ENCODE data around the gene CBFA2T2.
A peak's percentile ranks its signal among the peaks of the same experiment; 100 is the strongest.
"Not testable (repeated sequence)": the region's sequence is repeated elsewhere in the genome, so short reads cannot be mapped to it uniquely, and the experiment has no call there.

CBFA2T2 gene

DNA sequence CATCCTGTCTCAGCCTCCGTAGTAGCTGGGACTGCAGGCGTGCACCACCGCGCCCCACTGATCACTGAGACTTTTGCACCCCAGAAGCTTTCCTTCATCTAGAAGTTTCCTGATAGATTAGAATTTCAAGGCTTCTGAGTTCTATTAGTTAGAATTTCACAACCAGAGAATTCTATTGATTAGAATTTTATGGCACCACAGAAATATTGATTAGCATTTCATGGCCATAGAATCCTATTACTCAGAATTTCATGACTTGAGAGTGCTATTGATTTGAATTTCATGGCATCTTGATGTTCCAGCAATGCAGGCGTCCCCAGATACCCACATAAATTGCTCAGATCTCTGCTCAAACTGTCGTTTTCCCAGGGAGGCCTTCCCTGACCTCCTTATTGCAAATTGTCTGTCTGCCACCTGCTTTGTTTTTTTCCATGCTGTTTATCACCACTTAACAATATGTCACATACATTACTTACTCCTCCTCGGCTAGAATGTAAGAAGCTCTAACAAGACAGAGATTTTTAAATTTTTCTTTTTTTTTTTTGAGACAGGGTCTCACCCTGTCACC lies 16.9 kb upstream of the CBFA2T2 start:
- no peak for DNase-seq

DNA sequence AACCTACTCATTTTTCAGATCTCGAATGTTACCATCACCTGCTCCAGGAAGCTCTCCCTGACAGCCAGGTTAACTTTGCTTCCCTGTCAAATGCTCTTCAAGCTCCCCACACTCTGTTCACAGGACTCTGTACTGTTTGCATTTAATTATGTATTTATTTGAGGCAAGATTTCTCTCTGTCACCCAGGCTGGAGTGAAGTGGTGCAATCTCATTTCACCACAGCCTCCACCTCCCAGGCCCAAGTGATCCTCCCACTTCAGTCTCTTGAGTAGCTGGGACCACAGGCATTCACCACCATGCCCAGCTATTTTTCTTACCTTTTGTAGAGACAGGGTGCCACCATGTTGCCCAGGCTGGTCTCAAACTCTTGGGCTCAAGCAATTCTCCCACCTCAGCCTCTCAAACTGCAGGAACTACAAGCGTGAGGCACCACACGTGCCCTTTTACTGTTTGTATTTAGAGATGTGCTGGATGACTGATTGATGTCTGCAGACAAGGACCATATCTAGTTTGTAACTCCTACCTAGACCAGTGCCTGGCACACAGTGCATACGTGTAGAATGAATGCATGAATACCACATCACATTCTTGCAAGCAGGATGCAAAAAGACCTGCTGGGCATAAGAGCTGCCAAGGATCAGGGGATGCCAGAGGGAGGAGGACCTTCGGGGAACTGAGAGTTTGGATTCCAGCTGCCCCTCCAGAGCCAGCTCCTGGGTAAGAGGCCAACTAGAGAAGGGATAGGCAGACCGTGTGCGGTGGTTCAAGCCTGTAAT lies 15.6 kb upstream of the CBFA2T2 start:
- no peak for DNase-seq

DNA sequence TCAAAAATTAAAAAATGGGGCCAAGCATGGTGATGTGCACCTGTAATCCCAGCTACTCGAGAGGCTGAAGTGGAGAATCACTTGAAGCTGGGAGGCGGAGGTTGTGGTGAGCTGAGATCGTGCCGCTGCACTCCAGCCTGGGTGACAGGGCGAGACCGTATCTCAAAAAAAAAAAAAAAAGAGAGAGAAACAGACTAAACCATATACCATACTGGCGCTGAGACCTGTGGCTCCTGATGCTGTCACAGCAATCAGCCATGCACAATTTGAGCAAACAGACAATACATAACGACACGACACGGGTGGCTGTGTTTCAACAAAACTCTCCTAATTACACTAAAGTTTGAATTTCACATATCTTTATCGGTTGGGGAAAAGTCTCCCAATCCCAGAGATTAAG lies 14.9 kb upstream of the CBFA2T2 start:
- no peak for DNase-seq

DNA sequence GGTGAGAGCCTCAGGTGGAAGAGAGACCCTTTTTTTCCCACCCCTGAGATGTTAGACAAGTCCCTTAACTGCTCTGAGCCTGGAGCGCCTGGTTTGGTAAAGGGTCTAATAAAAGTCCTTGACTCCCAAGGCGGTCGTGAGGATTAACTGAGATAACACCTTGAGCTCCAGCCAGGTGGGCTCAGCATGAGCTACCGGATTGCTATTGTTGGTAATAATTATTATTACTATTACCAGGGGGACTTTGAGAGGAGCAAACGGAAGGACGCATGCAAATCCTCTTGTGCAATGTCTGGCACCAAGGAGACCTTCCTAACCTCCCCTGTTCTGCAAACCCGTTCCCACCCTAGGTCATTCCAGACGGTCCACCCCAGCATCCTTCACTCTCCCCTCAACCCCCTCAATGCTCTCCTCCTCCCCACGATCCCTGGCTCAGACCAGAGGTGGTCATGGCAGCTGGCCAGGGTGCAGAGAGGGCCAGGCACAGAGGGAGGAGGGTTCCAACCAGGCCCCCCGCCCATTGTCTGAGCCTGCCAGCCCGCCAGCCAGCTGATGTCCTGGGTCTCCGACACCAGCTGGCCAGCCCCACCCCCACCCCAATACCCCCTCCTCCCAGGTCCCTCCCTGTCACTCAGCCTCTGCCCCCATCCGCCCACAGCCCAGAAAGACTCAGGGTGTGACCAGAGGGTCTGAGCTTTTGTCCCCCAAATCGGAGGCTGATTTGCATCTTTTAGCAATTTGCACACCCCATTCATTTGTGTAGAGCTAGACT lies 14.3 kb upstream of the CBFA2T2 start:
- DNase-seq: no peak

DNA sequence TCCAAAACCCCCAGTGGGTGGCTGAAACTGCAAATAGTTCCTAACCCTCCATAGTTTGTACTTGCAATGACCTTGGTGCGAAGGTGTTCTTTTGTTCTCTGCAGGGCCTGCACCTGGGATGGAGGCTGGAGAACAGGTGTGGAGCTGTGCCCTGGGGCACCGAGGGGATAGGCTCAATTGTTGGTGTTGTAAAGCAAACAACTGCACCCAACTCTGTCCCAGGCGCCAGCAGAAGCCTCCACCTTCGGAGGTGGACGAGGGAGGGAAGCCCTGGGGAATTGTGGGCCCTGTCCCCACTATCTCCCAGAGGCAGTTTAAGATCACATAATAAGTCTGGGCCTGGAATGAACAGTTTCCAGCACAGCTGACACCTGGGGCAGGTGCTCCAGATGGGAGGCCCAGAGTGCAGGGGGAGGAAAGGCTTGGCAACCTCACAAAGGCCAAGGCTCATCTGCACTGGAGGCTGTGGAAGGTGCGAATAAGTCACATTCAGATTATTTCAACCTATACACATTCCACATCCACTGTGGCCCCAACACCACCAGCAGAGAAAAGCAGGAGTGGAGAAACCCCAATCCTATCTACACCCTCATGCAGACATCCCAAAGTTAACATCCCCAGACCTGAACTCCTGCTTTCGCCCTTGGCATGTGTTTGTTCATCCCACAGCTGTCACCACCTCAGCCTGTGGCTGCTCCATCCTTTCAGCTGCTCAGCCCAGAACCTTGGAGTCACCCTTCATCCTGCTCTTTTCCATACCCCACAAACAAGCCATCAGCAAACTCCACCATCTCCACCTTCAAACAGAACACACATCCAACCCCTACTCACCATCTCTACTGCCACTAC lies 12.3 kb upstream of the CBFA2T2 start:
- DNase-seq: no peak

DNA sequence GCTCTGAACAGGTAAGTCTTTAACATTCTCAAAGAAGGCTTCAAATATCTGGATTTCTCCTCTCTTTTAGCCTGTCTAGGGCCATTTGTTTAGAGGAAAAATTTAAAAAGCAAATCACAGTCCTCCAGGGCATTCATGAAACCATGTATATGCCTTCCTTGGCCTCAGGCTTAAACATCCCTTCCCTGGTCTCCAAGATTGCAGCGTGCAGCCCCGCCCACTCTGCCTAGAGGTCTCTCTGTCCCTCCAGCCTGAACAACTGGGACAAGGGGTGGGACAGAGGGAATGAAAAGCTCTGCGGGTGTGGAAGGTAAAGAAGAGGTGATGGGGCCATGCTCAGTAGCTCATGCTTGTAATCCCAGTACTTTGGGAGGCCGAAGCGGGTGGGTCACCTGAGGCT lies 9.8 kb upstream of the CBFA2T2 start:
- DNase-seq: no peak

DNA sequence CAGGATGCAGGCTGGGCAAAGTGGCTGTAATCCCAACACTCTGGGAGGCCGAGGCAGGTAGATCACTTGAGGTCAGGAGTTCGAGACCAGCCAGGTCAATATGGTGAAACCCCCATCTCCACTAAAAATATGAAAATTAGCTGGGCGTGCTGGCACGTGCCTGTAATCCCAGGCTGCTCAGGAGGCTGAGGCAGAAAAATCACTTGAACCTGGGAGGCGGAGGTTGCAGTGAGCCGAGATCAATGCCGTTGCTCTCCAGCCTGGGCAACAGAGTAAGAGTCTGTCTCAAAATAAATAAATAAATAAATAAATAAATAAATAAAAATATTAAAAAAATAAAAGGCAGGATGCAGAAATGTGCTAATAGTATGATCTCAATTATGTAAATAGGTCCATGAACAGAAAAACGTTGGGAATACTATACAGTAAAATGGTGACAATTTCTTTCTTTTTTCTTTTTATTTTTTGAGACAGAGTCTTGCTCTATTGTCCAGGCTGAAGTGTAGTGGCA lies 8.4 kb upstream of the CBFA2T2 start:
- DNase-seq: no peak

DNA sequence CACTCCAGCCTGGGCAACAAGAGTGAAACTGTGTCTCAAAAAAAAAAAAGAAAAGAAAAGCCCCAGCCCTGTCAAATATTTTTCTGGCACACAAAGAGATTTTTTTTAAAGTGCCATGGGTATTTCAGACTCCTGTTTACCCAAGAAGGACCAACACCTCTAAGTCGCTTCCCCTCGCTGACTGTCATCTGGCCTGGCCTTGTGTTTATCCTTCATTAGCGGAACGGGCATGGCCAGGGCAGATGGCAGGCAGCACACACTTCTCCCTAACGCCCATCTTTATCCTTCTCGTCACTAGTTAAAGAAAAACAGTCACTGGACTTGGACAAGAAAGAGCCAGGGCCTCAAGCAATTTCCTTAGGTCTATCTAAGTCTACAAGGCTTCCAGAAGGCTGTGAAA lies 7.3 kb upstream of the CBFA2T2 start:
- DNase-seq: no peak

DNA sequence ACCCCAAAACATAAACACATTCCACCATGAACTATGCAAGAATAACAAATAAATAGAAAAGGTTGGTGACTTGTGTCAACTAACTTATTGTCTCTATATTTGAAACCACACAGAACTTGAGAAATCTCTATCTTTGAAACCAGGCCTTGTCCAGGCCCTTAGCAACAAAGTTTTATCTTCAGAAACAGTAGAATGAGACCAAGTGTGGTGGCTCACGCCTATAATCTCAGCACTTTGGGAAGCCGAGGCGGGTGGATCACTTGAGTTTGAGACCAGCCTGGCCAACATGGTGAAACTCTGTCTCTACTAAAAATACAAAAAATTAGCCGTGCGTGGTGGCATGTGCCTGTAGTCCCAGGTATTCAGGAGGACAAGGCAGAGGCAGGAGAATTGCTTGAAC lies 6.7 kb upstream of the CBFA2T2 start:
- not testable (repeated sequence) for DNase-seq

DNA sequence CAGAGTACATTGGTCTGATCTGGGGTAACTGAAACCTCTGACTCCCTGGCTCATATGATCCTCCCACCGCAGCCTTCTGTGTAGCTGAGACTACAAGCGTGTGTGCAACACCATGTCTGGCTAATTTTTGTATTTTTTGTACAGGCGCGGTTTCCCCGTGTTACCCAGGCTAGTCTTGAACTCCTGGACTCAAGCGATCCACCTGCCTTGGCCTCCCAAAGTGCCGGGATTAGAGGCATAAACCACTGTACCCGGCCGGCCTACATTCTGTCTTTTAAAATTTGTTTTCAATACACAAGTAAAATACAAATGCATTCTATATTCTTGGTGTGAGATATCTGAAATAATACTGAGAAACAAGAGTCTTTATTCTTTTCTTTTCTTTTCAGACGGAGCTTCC lies 1.7 kb upstream of the CBFA2T2 start:
- DNase-seq: no peak

DNA sequence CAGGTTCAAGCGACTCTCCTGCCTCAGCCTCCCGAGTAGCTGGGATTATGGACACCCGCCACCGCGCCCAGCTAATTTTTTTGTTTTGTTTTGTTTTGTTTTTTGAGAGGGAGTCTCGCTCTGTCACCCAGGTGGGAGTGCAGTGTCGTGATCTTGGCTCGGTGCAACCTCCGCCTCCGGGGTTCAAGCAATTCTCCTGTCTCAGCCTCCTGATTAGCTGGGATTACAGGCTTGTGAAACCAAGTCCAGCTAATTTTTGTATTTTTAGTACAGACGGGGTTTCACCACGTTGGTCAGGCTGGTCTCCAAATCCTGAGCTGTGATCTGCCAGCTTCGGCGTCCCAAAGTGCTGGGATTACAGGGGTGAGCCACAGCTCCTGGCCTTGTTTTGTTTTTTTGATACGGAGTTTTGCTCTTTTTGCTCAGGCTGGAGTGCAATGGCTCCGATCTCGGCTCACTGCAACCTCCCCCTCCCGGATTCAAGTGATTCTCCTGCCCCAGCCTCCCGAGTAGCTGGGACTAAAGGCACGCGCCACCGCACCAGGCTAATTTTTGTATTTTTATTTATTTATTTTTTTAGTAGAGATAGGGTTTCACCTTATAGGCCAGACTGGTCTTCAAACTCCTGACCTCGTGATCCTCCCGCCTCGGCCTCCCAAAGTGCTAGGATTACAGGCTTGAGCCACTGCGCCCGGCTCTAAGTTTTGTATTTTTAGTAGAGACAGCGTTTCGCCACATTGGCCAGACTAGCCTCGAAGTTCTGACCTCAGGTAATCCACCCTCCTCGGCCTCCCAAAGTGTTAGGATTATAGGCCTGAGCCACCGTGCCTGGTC lies 1.0 kb upstream of the CBFA2T2 start:
- not testable (repeated sequence) for DNase-seq

DNA sequence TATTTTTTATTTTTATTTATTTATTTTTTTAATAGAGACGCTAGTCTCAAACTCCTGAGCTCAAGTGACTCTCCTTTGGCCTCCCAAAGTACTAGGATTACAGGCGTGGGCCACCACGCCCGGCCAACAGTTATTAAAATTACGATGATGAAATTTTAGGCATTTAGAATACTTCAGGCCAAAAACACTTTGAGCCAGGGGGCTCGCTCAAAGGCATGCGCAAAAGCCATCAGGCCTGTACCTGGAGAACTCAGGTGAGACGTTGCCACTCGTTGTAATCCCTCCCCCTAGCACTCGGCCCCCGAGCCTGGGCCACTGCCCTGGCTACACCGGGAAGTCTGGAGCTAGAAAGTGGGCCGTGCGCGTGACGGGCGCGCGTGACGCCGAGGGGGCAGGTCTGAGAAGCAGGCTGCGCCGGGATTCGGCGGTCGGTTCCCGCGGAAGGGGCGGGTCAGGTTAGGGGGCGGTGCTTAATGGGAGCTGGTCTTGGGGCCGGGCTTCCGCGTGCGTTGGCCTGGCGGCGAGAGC lies 337 bp upstream of the CBFA2T2 start:
- DNase-seq: peak; percentile 98 to 99

DNA sequence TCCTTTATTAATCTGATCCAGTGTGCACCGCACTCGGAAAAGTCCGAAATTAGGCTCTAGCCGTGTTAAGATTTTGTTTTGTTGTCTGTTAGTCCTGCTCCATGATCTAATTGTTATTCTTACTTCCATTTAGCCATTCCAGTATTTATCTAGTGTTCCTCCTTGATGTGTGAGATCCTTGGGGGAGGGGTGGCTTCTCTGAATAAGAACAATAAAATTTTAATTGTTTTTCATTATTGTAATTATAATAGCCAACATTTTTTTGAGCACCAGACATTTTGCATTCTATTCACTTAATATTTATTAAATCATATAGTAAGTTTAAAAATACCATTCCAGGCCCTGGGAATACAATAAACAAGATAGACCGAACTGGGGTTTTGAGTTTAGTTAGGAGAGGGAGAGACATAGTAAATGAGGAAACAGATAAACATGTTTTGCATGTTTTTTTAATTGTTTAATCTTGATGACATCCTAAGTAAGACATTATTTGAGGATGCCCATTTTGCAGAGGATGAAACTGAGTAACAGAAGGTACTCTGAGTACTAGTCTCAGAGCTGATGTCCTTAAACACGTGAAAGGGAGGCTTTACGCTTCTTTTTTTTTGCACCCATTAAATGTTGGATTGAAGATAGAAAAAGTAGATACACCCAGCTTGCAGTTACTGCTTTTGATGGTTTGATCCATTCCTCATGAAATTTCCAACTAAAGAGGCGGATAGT lies 1.2 kb downstream of the CBFA2T2 start:
- no peak for DNase-seq

DNA sequence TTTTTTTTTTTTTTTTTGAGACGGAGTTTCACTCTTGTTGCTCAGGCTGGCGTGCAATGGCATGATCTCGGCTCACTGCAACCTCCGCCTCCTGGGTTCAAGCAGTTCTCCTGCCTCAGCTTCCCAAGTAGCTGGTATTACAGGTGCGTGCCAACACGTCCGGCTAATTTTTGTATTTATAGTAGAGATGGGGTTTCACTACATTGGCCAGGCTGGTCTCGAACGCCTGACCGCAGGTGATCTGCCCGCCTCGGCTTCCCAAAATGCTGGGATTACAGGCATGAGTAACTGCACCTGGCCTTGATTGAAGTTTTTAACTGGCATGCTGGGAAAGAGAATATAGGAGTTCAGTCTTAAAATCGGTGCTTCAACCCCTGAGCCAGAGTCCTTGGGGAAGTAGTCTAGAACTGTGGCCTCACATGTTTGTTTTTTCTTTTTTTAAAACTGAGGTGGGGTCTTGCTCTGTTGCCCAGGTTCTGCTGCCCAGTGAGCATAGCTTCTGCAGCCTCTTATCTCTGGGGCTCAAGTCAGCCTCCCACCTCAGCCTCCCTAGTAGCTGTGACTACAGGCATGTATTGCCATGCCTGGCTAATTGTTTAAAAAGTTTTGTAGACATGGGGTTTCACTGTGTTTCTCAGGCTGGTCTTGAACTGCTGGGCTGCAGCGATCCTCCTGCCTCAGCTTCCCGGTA lies 3.3 kb downstream of the CBFA2T2 start:
- no peak for DNase-seq

DNA sequence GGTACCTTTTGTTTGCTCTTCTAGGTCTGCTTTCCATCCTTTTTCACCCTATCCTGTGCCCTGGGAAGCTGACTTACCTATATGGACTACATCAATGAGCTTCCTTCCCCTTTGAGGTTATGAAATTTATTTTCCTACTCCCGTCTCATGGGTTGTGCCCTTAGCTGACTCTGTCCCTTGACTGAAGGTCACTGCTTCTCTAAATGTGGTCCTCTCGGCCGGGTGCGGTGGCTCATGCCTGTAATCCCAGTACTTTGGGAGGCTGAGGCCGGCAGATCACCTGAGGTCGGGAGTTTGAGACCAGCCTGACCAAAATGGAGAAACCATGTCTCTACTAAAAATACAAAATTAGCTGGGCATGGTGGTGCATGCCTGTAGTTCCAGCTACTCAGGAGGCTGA lies 6.9 kb downstream of the CBFA2T2 start:
- not testable (repeated sequence) for DNase-seq

DNA sequence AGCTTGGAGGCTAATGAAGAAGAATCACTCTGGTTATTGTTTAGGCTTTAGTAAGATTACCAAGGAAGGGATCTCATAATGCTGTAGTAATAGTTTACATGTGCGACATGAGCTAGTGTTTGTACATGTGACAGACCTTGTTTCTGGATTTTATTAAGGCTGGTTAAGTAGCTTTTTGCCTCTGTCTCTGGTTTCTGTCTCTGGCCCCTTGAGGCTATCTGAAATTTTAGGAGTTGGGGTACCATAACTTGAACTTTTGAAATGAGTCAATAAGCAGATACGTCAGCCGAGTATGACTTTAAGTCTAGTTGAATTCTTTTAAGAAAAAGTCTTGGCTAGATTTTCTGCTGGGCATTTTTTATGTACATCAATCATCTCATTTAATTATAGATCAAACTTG lies 9.5 kb downstream of the CBFA2T2 start:
- DNase-seq: no peak

DNA sequence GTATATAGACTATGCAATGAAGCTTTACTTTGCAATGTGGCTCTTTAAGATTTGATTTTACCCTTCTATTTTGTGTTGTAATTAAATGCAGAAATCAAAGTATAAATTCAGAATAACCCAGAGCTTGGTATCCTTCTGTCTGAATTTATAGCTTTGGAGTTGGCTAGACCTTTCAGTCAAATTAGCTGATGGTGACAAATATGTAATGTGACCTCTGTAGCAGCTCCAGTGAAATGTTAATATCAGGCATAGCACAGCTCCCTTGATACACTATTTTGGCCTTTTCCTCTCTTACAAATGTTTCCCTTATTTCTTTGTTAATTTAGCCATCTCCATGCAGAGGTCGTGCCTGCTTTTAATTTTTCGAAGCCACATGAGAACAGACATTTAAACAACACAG lies 11.1 kb downstream of the CBFA2T2 start:
- DNase-seq: no peak

DNA sequence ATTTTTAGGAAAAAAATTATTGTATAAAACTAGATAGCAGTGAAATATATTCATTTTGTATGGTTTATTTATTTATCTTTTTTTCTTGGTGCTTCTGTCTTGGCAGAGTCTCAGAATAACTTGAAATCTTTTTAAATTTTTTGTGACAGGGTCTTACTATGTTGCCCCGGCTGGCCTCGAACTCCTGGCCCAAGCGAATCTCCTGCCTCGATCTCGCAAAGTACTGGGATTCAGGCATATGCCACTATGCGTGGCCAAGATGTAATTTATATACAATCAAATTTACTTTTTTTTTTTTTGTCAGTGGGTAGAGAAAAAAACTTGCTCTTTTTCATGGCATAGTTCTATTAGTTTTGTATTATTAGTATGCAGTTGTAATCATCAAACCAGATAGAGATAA lies 13.7 kb downstream of the CBFA2T2 start:
- no peak for DNase-seq

DNA sequence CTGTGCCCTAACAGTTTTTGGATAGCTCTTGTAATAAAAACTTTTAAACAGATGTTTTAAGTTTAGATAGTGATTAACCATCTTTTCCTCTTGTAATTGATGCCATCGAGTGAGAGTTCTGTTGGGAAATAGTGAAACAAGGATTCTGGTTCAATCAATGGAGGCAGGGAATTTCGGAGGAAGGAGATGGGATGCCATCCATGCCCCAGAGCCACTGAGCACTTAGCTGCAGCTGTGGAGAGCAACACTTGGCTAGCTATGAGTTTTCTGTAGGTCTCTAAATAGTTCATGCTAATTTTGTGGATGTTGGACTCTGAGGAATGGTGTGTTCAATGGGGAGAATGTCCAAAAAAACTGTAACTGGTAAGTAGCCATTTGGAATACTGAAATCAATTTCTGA lies 16.7 kb downstream of the CBFA2T2 start:
- DNase-seq: no peak

DNA sequence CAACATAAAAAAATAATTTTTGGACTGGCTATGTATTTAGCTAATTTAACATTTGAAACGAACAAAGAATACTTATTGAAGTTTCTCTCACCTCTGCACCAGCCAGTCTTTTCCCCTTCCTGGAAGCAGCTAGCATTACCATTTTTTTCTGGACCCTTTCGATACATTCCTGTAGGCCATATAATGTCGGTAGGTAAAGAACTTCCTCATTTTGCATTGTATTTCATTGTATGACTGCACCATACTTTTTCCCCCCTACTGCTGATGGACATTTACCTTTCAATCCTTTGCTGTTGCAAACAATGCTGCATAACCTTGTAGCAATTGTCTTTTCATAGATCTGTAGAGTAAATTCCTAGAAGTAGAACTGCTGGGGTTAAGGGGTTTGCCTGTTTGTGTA lies 17.6 kb downstream of the CBFA2T2 start:
- DNase-seq: no peak

All from stimulated activated CD4-positive, alpha-beta T cell treated with anti-CD3 and anti-CD28 coated beads, Interleukin-4, amount 100 ng/mL, for 4 hours (primary cell).